ENCODE data around the gene CD52. TPM values are rescaled to one million over a fixed set of nuclear protein-coding genes. Genes with fewer than 3 reads are reported as not detected.

CD52 gene
- 1.6 TPM for total RNA-seq (2021; ENCODE audit: unreplicated experiment)
- not detected for polyA plus RNA-seq (2012; ENCODE audit: insufficient read length)
- Bru-seq, nascent RNA = percentile 16 among the genes with signal in this experiment
- percentile 15 among the genes with signal in this experiment for BruChase-seq, experiment 1, labeled RNA remaining after a 2-hour chase
- BruChase-seq, experiment 2, labeled RNA remaining after a 6-hour chase = percentile 27 among the genes with signal in this experiment
- long read RNA-seq = 0 reads

DNA sequence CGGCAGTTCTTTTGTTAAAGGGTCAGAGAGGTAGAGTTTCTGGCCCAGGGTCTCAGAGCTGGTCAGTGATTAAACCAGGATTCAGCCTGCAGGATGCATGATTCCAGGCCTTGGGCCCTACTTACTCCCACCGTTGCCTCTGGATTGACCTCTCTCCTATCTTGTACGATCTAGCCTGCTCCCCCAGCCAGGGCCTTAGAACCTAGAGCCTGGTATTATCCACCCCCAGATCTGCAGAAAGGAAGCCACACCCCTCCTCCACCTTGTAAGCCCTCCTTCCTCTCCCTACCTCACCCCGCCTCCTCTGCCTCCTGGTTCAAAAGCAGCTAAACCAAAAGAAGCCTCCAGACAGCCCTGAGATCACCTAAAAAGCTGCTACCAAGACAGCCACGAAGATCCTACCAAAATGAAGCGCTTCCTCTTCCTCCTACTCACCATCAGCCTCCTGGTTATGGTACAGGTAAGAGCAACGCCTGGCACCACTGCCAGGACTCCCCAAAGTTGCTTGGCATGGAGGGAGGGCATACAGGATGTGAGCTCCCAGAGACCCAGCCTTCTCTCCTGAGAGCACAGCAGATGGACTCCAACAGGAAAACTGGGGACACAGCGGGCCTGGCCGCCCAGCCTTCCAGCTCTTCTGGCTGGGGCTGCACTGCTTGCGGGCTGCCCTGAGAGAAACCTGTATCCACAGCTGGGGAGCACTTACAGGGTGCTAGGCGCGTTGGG, at the start of gene CD52:
Gene CD52 (plus strand): TSS at position 347 of the 726 bp plus-strand sequence. CDS start 60 bp downstream, at position 407.
- H3K4me1 ChIP-seq (ENCODE audit: control insufficient read depth, insufficient read depth, low read length) = no peaks in the 10 kb centered on the region
- POLR2A ChIA-PET = no interaction called here
- intact Hi-C loops (cut with micrococcal nuclease; ENCODE audit: unreplicated experiment) (no loop called here), in situ Hi-C loops (cut with HindIII; ENCODE audit: low pct_unique_long_range_greater_than_20kb, low sequenced_read_pairs) (no loop called here)
- no peak for TF ChIP-seq SIN3A (IDR thresholded peaks at IDR 0.05; ENCODE audit: borderline replicate concordance, insufficient read depth, low read depth, low read length)
- TF ChIP-seq CTCF (IDR thresholded peaks at IDR 0.05) = no peak
- TF ChIP-seq TCF7L2 (IDR thresholded peaks at IDR 0.05; ENCODE audit: low read depth, low read length) = no peak
- TF ChIP-seq POLR2AphosphoS5 (IDR thresholded peaks at IDR 0.05; ENCODE audit: low read depth, low read length) = no peak
- TF ChIP-seq, protein P1, sequence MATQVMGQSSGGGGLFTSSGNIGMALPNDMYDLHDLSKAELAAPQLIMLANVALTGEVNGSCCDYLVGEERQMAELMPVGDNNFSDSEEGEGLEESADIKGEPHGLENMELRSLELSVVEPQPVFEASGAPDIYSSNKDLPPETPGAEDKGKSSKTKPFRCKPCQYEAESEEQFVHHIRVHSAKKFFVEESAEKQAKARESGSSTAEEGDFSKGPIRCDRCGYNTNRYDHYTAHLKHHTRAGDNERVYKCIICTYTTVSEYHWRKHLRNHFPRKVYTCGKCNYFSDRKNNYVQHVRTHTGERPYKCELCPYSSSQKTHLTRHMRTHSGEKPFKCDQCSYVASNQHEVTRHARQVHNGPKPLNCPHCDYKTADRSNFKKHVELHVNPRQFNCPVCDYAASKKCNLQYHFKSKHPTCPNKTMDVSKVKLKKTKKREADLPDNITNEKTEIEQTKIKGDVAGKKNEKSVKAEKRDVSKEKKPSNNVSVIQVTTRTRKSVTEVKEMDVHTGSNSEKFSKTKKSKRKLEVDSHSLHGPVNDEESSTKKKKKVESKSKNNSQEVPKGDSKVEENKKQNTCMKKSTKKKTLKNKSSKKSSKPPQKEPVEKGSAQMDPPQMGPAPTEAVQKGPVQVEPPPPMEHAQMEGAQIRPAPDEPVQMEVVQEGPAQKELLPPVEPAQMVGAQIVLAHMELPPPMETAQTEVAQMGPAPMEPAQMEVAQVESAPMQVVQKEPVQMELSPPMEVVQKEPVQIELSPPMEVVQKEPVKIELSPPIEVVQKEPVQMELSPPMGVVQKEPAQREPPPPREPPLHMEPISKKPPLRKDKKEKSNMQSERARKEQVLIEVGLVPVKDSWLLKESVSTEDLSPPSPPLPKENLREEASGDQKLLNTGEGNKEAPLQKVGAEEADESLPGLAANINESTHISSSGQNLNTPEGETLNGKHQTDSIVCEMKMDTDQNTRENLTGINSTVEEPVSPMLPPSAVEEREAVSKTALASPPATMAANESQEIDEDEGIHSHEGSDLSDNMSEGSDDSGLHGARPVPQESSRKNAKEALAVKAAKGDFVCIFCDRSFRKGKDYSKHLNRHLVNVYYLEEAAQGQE (IDR thresholded peaks at IDR 0.05; ENCODE audit: insufficient read depth in 1 of 2, low read depth in 2 of 2, low read length in 1 of 2) = no peak
- H3K36me3 ChIP-seq (ENCODE audit: control insufficient read depth, insufficient read depth, low read length) = no peaks in the 10 kb centered on the region
- no peak for DNase-seq (ENCODE audit: low read depth, low spot score)
- H3K9me3 ChIP-seq (ENCODE audit: control insufficient read depth, insufficient read depth, low read depth, low read length) = no peaks in the 10 kb centered on the region
- ATAC-seq = no peak
- CTCF ChIA-PET = interaction anchor here (0.6 kb wide), 1 partner anchor 43 kb away, joined by 5 read pairs; no protein-coding TSS in a partner anchor
- no peak within 1 kb of the TSS for H3K27ac ChIP-seq (ENCODE audit: low read length)
- no TSS peak for BruUV-seq (replicated peaks)
- no peaks in the 10 kb centered on the region for H3K27me3 ChIP-seq (ENCODE audit: control insufficient read depth, insufficient read depth, low read length)
- H3K4me3 ChIP-seq (ENCODE audit: low read depth in 2 of 2, low read length in 2 of 2) = no peak within 1 kb of the TSS

DNA sequence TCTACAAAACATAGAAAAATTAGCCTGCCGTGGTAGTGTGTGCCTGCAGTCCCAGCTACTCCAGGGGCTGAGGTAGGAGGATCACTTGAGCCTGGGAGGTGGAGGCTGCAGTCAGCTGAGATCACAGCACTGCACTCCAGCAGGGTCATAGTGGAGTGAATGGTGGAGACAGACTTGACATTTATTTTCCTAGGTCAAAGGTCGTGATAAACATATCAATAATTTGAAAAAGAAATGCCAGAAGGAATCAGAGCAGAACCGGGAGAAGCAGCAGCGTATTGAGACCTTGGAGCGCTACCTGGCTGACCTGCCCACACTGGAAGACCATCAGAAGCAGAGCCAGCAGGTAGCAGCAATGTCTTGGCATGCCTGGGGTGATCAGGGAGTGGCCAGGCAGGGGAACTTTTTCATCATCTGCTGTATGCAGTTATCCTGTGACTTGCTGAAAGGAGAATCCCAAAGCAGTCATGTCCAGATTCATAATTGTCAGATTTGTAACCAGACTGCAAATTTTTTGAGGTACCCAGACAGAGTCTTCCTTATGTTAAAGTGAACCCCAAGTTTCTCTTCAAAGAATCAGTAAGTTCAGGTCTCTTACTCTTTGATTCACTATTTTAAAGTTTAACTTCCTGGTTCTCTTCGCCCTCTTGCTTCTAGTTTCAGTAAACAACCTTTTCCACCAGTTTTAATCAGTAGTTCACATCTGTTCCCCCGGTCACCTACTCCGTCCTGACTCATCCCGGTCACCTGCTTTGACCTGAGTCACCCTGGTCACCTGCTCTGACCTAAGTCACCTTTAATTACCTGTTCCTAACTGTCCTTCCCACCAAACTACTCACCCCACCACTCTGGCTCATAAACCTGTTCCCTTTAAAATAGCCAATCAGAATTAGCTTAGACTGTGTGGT, 49.2 kb upstream of the CD52 start:
- intact Hi-C loops (cut with micrococcal nuclease; ENCODE audit: unreplicated experiment) = no loop called here
- Histone ChIP-seq H3K4me1 (ENCODE audit: control insufficient read depth, insufficient read depth, low read length) (no peaks in the 10 kb centered on the region), H3K9me3 (ENCODE audit: control insufficient read depth, insufficient read depth, low read depth, low read length) (peaks cover 7% of the 10 kb centered on the region; the same call in 1 of the 2 replicates), H3K27ac (ENCODE audit: low read length) (no peak overlapping the region), H3K36me3 (ENCODE audit: control insufficient read depth, insufficient read depth, low read length) (peaks cover 24% of the 10 kb centered on the region; the same call in 1 of the 2 replicates), H3K27me3 (ENCODE audit: control insufficient read depth, insufficient read depth, low read length) (no peaks in the 10 kb centered on the region), H3K4me3 (ENCODE audit: low read depth in 2 of 2, low read length in 2 of 2) (no peak overlapping the region)
- DNase-seq (ENCODE audit: low read depth, low spot score) = no peak
- in situ Hi-C loops (cut with HindIII; ENCODE audit: low pct_unique_long_range_greater_than_20kb, low sequenced_read_pairs) = no loop called here
- TF ChIP-seq TCF7L2 (IDR thresholded peaks at IDR 0.05; ENCODE audit: low read depth, low read length) = no peak
- no peak for TF ChIP-seq POLR2AphosphoS5 (IDR thresholded peaks at IDR 0.05; ENCODE audit: low read depth, low read length)
- TF ChIP-seq, protein P1 (IDR thresholded peaks at IDR 0.05; ENCODE audit: insufficient read depth in 1 of 2, low read depth in 2 of 2, low read length in 1 of 2) = no peak
- TF ChIP-seq CTCF (IDR thresholded peaks at IDR 0.05) = no peak
- no peak for TF ChIP-seq SIN3A (IDR thresholded peaks at IDR 0.05; ENCODE audit: borderline replicate concordance, insufficient read depth, low read depth, low read length)
- no TSS peak for BruUV-seq (replicated peaks)
- no peak for ATAC-seq
- ChIA-PET CTCF (no interaction called here), POLR2A (no interaction called here)

All from Panc1 (cell line).